Stimulated activated effector memory CD8-positive, alpha-beta T cell treated with anti-CD3 and anti-CD28 coated beads, Interleukin-12 subunit alpha, Interleukin-12 subunit beta, amount 100 ng/mL, for 72 hours (primary cell): Measurements from ENCODE around the gene ACKR3.

Source experiments
- ATAC-seq: fragments of 150-1000 bp; cut with Tn5 transposase; 2 replicates; pipeline ENCODE4 v1.10.0; 2021
- DNase-seq, 2 donors: peaks; one replicate each; pipeline ENCODE4 v3.0.0; 2021 to 2022; ENCODE audit warnings: low spot score in 2 of 2
- H3K27ac Mint-ChIP-seq: one replicate; pipeline ENCODE4 v1.8.0; 2022; ENCODE audit warnings: mild to moderate bottlenecking, mixed read lengths
- H3K36me3 Mint-ChIP-seq: one replicate; pipeline ENCODE4 v1.8.0; 2022; ENCODE audit warnings: mild to moderate bottlenecking, mixed read lengths
- H3K4me1 Mint-ChIP-seq: one replicate; pipeline ENCODE4 v1.8.0; 2022; ENCODE audit warnings: mixed read lengths
- H3K4me3 Mint-ChIP-seq: one replicate; pipeline ENCODE4 v1.8.0; 2022; ENCODE audit warnings: mild to moderate bottlenecking, mixed read lengths
- H3K9me3 Mint-ChIP-seq: one replicate; pipeline ENCODE4 v1.8.0; 2022; ENCODE audit warnings: mixed read lengths

Gene ACKR3

DNA sequence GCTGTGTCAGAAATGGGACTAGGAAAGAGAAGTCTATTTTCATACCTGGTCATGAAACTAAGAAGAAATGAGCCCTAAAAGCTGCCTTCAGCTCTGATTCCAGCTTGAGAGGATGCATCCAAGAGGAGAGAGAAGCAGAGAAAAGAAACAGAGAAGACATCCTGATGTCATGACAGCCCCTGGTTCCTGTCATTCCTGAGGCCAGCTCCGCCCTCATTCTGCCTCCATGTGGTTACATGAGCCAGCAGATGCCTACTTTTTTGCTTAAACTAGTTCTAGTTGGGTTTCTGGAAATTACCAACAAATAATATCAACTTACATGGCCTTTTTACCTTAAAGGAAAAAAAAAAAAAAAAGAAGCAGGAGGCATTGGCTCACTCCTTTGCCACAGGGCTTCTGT is 14.1 kb upstream of the ACKR3 start:
- Mint-ChIP-seq H3K27ac (no peak overlapping the region), H3K9me3 (peaks cover 7% of the 10 kb centered on the region), H3K4me3 (no peak overlapping the region), H3K36me3 (peaks cover 6% of the 10 kb centered on the region), H3K4me1 (peaks cover 75% of the 10 kb centered on the region)
- ATAC-seq (no peak), DNase-seq (no peak)

GRCh38 chr2:236557306-236558030 is 12.2 kb upstream of the ACKR3 start:
- DNase-seq (no peak), ATAC-seq (no peak)
- Mint-ChIP-seq H3K36me3 (peaks cover 10% of the 10 kb centered on the region), H3K4me1 (peaks cover 59% of the 10 kb centered on the region), H3K9me3 (peaks cover 7% of the 10 kb centered on the region), H3K4me3 (no peak overlapping the region), H3K27ac (no peak overlapping the region)

DNA sequence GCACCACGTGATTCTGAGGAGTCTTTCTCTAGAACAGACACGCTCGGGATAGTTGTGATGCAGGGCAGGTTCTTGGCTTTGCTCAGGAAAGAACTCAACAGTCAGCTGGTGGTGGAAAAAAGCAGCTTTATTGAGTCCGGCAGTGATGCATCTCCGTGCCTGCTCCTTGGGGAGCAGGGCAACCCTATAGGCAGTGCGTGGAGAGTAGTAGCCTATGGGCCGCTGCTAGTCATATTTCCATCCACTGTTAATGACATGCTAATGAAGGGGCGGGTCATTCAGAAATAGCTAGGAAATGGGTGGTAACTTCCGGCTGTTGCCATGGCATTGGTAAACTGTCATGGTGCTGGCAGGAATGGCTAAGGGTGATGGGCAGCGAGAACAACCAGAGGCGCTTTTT is 11.6 kb upstream of the ACKR3 start:
- no peak for ATAC-seq
- Mint-ChIP-seq H3K27ac (no peak overlapping the region), H3K36me3 (peaks cover 10% of the 10 kb centered on the region), H3K4me1 (peaks cover 53% of the 10 kb centered on the region), H3K4me3 (no peak overlapping the region), H3K9me3 (peaks cover 7% of the 10 kb centered on the region)
- DNase-seq: no peak

DNA sequence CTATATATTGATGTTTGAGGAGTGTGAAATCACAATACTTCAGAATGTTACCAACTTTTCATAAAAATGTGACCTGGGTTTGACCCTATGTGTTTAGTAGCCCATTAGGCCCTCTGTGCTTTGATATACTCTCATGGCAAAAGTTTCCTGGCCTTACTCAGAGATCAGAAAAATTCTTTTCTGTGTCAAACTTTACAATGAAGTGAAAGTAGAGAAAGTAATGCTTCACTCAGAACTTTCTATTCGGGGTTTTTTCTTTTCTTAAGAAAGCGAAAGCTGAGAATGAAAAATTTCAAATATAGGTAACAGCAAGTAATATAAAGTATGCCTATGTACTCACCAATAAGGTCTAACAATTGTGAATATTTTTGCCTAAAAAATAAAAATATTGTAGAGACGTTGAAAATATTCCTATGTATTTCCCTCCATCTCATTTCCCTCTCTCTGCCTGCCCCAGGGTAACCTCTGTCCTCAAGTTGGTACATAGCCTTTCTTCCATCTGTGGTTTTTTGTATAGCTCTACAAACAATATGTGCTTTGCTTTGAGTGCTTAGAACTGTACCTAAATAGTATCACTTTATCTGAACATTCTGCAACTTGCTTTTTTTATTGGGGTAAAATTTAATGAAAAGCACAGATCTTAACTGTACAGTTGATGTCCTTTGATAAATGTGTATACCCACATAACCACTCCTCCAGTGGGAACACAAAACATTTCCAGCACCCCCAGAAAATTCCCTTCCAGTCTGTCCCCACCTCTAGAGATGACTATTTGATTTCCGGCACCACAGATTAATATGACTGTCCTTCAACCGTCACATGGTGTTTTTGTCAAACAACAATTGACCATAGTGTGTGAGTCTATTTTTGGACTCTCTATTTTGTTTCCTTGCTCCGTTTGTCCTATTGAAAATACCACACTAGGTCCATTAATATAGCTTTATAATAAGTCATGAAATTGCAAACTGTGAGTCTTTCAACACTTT is 10.3 kb upstream of the ACKR3 start:
- peak overlapping the region; percentile 58 for H3K27ac Mint-ChIP-seq
- DNase-seq (no peak), ATAC-seq (no peak)
- peaks cover under 1% of the 10 kb centered on the region for H3K9me3 Mint-ChIP-seq
- H3K4me1 Mint-ChIP-seq: peaks cover 43% of the 10 kb centered on the region
- no peak overlapping the region for H3K4me3 Mint-ChIP-seq
- H3K36me3 Mint-ChIP-seq: peaks cover 10% of the 10 kb centered on the region

- ATAC-seq (no peak), DNase-seq (no peak)
- no peak overlapping the region for H3K4me3 Mint-ChIP-seq
- H3K27ac Mint-ChIP-seq: no peak overlapping the region
- H3K9me3 Mint-ChIP-seq: no peaks in the 10 kb centered on the region
- H3K4me1 Mint-ChIP-seq: peaks cover 21% of the 10 kb centered on the region
- H3K36me3 Mint-ChIP-seq: peaks cover 10% of the 10 kb centered on the region
Measured at GRCh38 chr2:236561874-236562273, 7.8 kb upstream of the ACKR3 start.

- DNase-seq (no peak), ATAC-seq (no peak)
- no peaks in the 10 kb centered on the region for H3K9me3 Mint-ChIP-seq
- H3K36me3 Mint-ChIP-seq: peaks cover 10% of the 10 kb centered on the region
- H3K27ac Mint-ChIP-seq: no peak overlapping the region
- H3K4me3 Mint-ChIP-seq: no peak overlapping the region
- peaks cover 21% of the 10 kb centered on the region for H3K4me1 Mint-ChIP-seq
Measured at GRCh38 chr2:236562434-236562833, 7.2 kb upstream of the ACKR3 start.

DNA sequence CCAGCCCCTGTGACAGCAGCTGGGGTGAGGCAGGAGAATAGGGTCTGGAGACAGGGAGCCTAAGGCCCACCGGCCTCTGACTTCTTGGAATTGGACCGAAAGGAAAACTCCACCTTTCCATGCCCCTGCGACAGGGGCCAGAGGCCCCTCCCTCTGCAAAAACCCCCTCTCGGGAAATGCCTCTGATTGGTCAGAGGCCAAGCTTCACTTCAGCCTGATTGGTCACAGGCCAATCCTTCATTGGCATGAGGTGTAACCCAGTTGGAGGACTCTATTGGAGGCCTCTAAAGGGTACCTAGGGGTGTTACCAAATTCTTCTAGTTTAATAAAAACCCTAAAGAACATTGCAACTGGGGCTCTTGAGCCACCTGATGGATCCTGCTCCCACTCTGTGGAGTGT is 5.7 kb upstream of the ACKR3 start:
- DNase-seq: no peak
- Mint-ChIP-seq H3K9me3 (no peaks in the 10 kb centered on the region), H3K4me1 (peaks cover 25% of the 10 kb centered on the region), H3K36me3 (peaks cover 10% of the 10 kb centered on the region), H3K27ac (no peak overlapping the region), H3K4me3 (no peak overlapping the region)
- no peak for ATAC-seq

DNA sequence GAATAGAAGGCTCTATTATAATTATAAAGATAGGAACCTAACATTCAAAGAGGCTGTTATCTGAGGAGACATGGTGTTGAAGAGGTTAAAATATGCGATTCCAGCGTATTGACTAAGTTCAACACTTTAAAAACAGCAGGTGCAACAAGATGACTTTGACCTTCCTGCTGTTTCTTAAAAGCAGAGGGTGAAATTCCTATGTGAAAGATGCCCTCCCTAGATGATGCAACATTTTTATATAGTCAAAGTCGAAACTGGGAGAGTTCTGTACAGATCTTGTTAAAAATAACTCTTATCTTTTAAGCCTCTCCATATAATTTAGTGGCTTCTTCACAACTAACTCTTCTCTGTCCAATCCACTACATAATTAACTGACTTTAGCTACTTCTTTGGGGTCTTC is 4.4 kb upstream of the ACKR3 start:
- H3K36me3 Mint-ChIP-seq: peaks cover 10% of the 10 kb centered on the region
- H3K4me3 Mint-ChIP-seq: no peak overlapping the region
- DNase-seq (no peak), ATAC-seq (no peak)
- no peak overlapping the region for H3K27ac Mint-ChIP-seq
- H3K9me3 Mint-ChIP-seq: no peaks in the 10 kb centered on the region
- peaks cover 26% of the 10 kb centered on the region for H3K4me1 Mint-ChIP-seq

- Mint-ChIP-seq H3K4me1 (peaks cover 20% of the 10 kb centered on the region), H3K27ac (no peak overlapping the region), H3K36me3 (peaks cover 6% of the 10 kb centered on the region), H3K9me3 (no peaks in the 10 kb centered on the region), H3K4me3 (no peak overlapping the region)
- no peak for ATAC-seq
- no peak for DNase-seq
Measured at GRCh38 chr2:236565879-236566402, 3.7 kb upstream of the ACKR3 start.

DNA sequence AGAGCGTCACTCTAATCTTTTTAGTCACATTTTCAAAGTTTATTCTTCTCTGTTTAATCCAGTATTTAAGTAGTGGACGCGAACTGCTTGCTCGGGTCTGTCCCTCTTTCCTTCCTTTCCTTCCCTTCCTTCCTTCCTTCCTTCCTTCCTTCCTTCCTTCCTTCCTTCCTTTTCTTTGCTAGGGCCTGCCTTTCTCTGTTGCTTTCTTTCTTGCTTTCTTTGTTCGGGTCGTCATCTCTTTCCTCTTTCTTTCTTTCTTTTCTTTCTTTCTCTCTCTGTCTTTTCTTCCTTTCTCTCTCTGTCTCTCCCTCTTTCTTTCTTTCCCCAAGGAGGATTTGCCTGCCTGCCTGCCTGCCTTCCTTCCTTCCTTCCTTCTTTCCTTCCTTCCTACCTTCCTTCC is 3.0 kb upstream of the ACKR3 start:
- Mint-ChIP-seq H3K4me3 (no peak overlapping the region), H3K27ac (no peak overlapping the region)

GRCh38 chr2:236568068-236568921 is 1.3 kb upstream of the ACKR3 start:
- H3K9me3 Mint-ChIP-seq: no peaks in the 10 kb centered on the region
- peak in 1 of 2 donors; percentile 22 for DNase-seq
- H3K27ac Mint-ChIP-seq: no peak overlapping the region
- ATAC-seq: peak; percentile 57
- peak overlapping the region; percentile 76 for H3K4me3 Mint-ChIP-seq
- peaks cover 20% of the 10 kb centered on the region for H3K4me1 Mint-ChIP-seq
- H3K36me3 Mint-ChIP-seq: no peaks in the 10 kb centered on the region

More for the DNA sequence above, 3.0 kb upstream of the ACKR3 start:
- Mint-ChIP-seq H3K9me3 (no peaks in the 10 kb centered on the region), H3K36me3 (no peaks in the 10 kb centered on the region), H3K4me1 (peaks cover 20% of the 10 kb centered on the region)
- DNase-seq: no peak
- no peak for ATAC-seq

DNA sequence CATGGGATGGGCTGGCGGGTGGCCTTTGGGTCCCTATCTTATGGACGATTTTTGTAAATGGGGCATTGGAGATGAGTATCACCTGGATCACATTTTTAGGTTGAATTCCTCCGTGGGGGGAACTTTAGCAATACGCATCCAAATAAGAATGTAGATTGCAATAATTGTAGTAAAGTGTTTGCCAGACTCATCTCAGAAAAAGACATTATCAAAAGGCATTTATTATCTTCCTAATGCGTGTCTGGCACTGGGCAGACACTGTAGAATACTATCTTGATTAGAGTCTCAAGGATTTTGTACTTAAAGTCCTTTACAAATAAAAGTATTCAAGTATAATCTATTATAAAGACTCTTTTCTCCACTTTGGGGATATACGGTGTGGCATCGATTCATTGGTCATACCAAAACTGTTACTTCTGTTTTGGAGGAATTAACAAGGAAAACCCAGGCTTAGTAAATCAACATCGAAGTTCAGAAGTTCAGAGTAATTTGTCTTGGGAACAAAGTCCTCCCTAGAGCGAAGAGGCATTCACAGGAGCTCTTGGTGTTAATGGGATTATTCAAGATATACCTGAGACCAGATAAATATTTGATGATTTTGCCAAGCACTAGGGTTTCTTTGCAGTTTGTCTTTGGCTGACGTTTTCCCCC is 578 bp upstream of the ACKR3 start:
- Mint-ChIP-seq H3K4me3 (peak overlapping the region; percentile 76), H3K27ac (no peak overlapping the region), H3K9me3 (no peaks in the 10 kb centered on the region), H3K4me1 (peaks cover 26% of the 10 kb centered on the region), H3K36me3 (no peaks in the 10 kb centered on the region)
- no peak for DNase-seq
- no peak for ATAC-seq

DNA sequence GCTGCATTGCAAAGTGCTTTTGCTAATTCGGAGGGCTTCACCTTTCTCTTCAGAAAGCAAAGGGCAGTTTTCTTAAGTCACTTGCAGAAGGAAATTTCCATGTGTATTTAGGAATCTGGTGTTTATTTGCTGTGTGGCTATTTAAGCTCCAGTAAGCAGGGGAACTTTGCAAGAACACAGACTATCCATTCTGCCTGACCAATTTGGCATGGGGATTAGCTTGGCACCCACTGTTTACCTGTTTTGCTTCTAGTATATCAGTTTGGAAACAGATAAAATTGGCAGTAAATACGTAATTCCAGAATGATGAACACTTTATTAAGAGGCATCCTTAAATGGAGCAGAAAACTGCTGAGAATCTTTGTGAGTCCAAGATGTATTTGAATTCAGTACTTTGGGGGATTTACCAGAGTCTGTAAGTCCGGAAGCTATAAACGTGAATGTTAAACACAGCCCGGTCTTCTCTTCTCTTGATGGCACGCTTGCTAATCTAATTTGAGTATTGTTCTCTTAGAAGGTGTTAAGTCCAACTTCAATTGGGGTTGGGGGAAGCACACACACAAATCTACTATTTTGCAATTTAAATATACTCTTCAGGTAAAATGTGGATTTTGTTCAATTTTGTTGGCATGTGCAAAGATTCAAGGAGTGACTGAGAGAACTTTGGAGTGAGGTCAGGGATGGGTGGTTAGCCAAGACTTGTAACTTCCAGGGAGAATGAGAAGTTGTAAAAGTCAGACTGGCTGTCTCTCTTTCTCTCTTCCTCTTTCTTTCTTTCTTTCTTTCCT is 650 bp downstream of the ACKR3 start:
- Mint-ChIP-seq H3K27ac (no peak overlapping the region), H3K4me3 (peak overlapping the region; percentile 76), H3K9me3 (no peaks in the 10 kb centered on the region), H3K36me3 (no peaks in the 10 kb centered on the region), H3K4me1 (peaks cover 33% of the 10 kb centered on the region)
- ATAC-seq (no peak), DNase-seq (no peak)

DNA sequence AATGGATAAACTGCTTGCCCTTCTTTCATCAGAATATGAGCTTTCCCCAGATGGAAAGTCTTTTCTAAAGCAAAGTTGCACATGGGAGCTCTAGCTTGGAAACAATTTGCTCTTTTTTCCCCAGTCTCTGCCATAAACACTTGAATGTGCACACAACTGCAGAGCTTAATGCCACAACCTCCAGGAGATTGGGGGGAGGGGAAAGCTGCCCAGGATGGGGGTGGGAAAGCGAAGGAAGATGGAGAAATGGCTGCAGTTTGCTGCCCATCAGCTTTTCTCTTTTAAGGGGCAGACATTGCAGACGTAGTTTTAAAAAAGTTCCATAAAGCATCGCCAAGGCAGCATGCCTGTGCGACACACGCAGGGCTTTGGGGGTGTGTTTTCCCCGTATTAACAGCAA is 1.5 kb downstream of the ACKR3 start:
- no peak for DNase-seq
- H3K27ac Mint-ChIP-seq: no peak overlapping the region
- H3K4me1 Mint-ChIP-seq: peaks cover 33% of the 10 kb centered on the region
- no peaks in the 10 kb centered on the region for H3K36me3 Mint-ChIP-seq
- H3K4me3 Mint-ChIP-seq: no peak overlapping the region
- no peaks in the 10 kb centered on the region for H3K9me3 Mint-ChIP-seq
- ATAC-seq: no peak
